HepG2 (cell line): ENCODE measurements around the gene ATP2A2. TPM values are rescaled to one million over a fixed set of nuclear protein-coding genes. Genes with fewer than 3 reads are reported as not detected.

Experiments used
- ATAC-seq: fragments of 200-7000 bp; cut with Tn5 transposase; 3 replicates; pipeline ENCODE4 v1.9.1; 2020; ENCODE audit warnings: mild to moderate bottlenecking, moderate library complexity
- BruUV-seq: library from RNA; stranded (reverse); fragments of 400-500 nt; replicated peaks from 2 replicates; lab custom pipeline; 2021; lab: Mats Ljungman, UMichigan
- CTCF ChIA-PET: fragments of 300-600 bp; formaldehyde crosslinking; extraction: SDS; loops from one replicate; lab custom pipeline; 2021; ENCODE audit warnings: low total read pairs, inconsistent platforms, low intra/inter-chr PET ratio; lab: Yijun Ruan, JAX
- POLR2A ChIA-PET: fragments of 350-600 bp; sonication (Branson Sonifier 250); formaldehyde crosslinking; loops from one replicate; lab custom pipeline; 2020; ENCODE audit warnings: antibody characterized with exemption, inconsistent platforms; lab: Yijun Ruan, JAX
- DNase-seq: peaks from one replicate; pipeline ENCODE4 v3.0.0-alpha.2; 2015; ENCODE audit warnings: low spot score
- FAIRE-seq: peaks from 3 replicates; lab custom pipeline; 2011; peaks lifted over from hg19 to GRCh38; lab: Jason Lieb, UNC
- H2AFZ ChIP-seq: one replicate; pipeline ENCODE4 v1.6.1; 2011; ENCODE audit warnings: low read length, inconsistent platforms
- H3K27ac ChIP-seq: fragments of 300-600 bp; 3 replicates; pipeline ENCODE4 v1.8.0; 2011; ENCODE audit warnings: mixed run types, mild to moderate bottlenecking, mixed read lengths, low read length, inconsistent platforms; ENCODE audit not compliant: insufficient read depth; ENCODE audit errors: extremely low read length
- H3K27me3 ChIP-seq, 2 experiments: fragments of 200-600 bp in 1 of 2; 2 replicates in 1 of 2; 3 replicates in 1 of 2; pipeline versions ENCODE4 v1.6.0 to v1.8.0; 2011; ENCODE audit warnings: low read length in 2 of 2, mild to moderate bottlenecking in 2 of 2, moderate library complexity in 2 of 2, inconsistent platforms in 1 of 2; ENCODE audit not compliant: insufficient read depth in 2 of 2, control insufficient read depth in 1 of 2
- H3K36me3 ChIP-seq, 2 experiments: fragments of 200-600 bp in 1 of 2; replicated peaks in 1 of 2; 2 replicates in 1 of 2; 3 replicates in 1 of 2; pipeline versions ENCODE4 v1.5.1 to v1.8.0; 2011; ENCODE audit warnings: low read length in 2 of 2, inconsistent platforms in 1 of 2; ENCODE audit not compliant: insufficient read depth in 2 of 2, control insufficient read depth in 1 of 2
- H3K4me1 ChIP-seq: 2 replicates; pipeline ENCODE4 v1.5.1; 2012; ENCODE audit warnings: low read length, inconsistent platforms; ENCODE audit not compliant: insufficient read depth
- H3K4me2 ChIP-seq: 2 replicates; pipeline ENCODE4 v1.6.0; 2011; ENCODE audit warnings: low read depth, low read length, inconsistent platforms
- H3K4me3 ChIP-seq, 3 experiments: fragments of 200-600 bp in 1 of 3; sonication (generic), shearing (Covaris generic) in 1 of 3; replicated peaks in 1 of 3; 2 replicates each; pipeline ENCODE4 v1.5.1; 2011 to 2016; ENCODE audit warnings: low read length in 3 of 3, inconsistent platforms in 2 of 3, low read depth in 2 of 3, mild to moderate bottlenecking in 2 of 3, control low read depth in 1 of 3, mixed read lengths in 1 of 3; ENCODE audit not compliant: insufficient read depth in 1 of 3
- H3K79me2 ChIP-seq: one replicate; pipeline ENCODE4 v1.6.1; 2011; ENCODE audit warnings: low read length, inconsistent platforms; ENCODE audit not compliant: insufficient read depth
- H3K9ac ChIP-seq: 2 replicates; pipeline ENCODE4 v1.6.0; 2011; ENCODE audit warnings: mild to moderate bottlenecking, low read depth, low read length, inconsistent platforms; ENCODE audit not compliant: insufficient read depth
- H3K9me3 ChIP-seq: 2 replicates; pipeline ENCODE4 v1.5.1; 2012; ENCODE audit warnings: mild to moderate bottlenecking, low read length
- H4K20me1 ChIP-seq: 2 replicates; pipeline ENCODE4 v1.6.0; 2011; ENCODE audit warnings: inconsistent platforms, mild to moderate bottlenecking, low read length, moderate library complexity; ENCODE audit not compliant: insufficient read depth
- CEBPZ ChIP-seq: IDR thresholded peaks from 2 replicates; pipeline ENCODE4 v1.6.1; 2012; ENCODE audit warnings: low read length, improper control_type of control experiment
- ELF3 ChIP-seq: IDR thresholded peaks from 2 replicates; pipeline ENCODE4 v1.6.1; 2016; ENCODE audit warnings: missing genetic modification reagents, missing compliant biosample characterization
- HOXA5 ChIP-seq: sonication (generic); formaldehyde crosslinking; IDR thresholded peaks from 2 replicates; pipeline ENCODE4 v1.4.0; 2020; ENCODE audit warnings: missing genetic modification reagents
- KLF6 ChIP-seq: IDR thresholded peaks from 2 replicates; pipeline ENCODE4 v1.8.0; 2016; ENCODE audit warnings: missing biosample characterization, missing genetic modification reagents
- RELA ChIP-seq: sonication (generic); formaldehyde crosslinking; IDR thresholded peaks from 2 replicates; pipeline ENCODE4 v1.4.0; 2020; ENCODE audit warnings: missing genetic modification reagents
- SPEN ChIP-seq: sonication (generic); formaldehyde crosslinking; IDR thresholded peaks from 2 replicates; pipeline ENCODE4 v1.5.1; 2020; ENCODE audit warnings: low read depth, mild to moderate bottlenecking, missing genetic modification reagents
- ZBTB33 ChIP-seq: sonication (generic); formaldehyde crosslinking; IDR thresholded peaks from 2 replicates; pipeline ENCODE4 v1.4.0; 2020; ENCODE audit warnings: missing genetic modification reagents
- ZEB1 ChIP-seq: IDR thresholded peaks from 2 replicates; pipeline ENCODE4 v1.6.1; 2012; ENCODE audit warnings: mild to moderate bottlenecking, low read depth, inconsistent platforms; ENCODE audit not compliant: insufficient replicate concordance
- WGBS: methylation state at CpG from one replicate; pipeline ENCODE4 v1.1.6; 2017; ENCODE audit warnings: low lambda C conversion rate; 5-methylcytosine and 5-hydroxymethylcytosine counted together
- in situ Hi-C: cut with HindIII; loops from 2 replicates; pipeline ENCODE4 v1.10.0; 2017; ENCODE audit warnings: low pct_unique_long_range_greater_than_20kb; ENCODE audit not compliant: extremely low pct_ligation_motif_present
- intact Hi-C: fragments of 100-400 bp; cut with micrococcal nuclease; formaldehyde crosslinking; loops from one replicate; pipeline ENCODE4 v1.10.0; 2022; ENCODE audit not compliant: unreplicated experiment
- polyA plus RNA-seq, 8 experiments: library from polyadenylated mRNA; depleted of rRNA in 3 of 8; stranded (reverse) in 7 of 8; unstranded in 1 of 8; fragments of >200 nt; fragmentation: Illumina TruSeq in 4 of 8; extraction: Trizol in 4 of 8; gene quantifications; 2 replicates each; pipeline versions ENCODE4 v1.2.1 to v1.2.3, GENCODE V29; 2011 to 2016; ENCODE audit warnings: low read depth in 4 of 8, missing spikeins in 1 of 8, mixed read lengths in 1 of 8; ENCODE audit not compliant: insufficient read depth in 1 of 8
- total RNA-seq, 5 experiments: library from RNA; depleted of rRNA; stranded (reverse); fragments of >200 nt; fragmentation: Illumina TruSeq; extraction: Trizol; gene quantifications; 2 replicates each; pipeline ENCODE4 v1.2.3, GENCODE V29; 2016; ENCODE audit warnings: low read depth in 1 of 5

Gene ATP2A2
- total and polyA plus RNA-seq, 2 of the 13 experiments (the other 11 are each of a cell fraction or from before 2014, with no cell fraction given) = 35.4 to 85.5 TPM

GRCh38 chr12:110256780-110257431 lies 24.1 kb upstream of the ATP2A2 start (continued):
- no peak for TF ChIP-seq CEBPZ
- TF ChIP-seq SPEN = no peak
- TF ChIP-seq ELF3 = peak; percentile 26; the same call in 1 of the 2 replicates
- TF ChIP-seq HOXA5 (CRISPR knock-in tag) = no peak
- no peak for TF ChIP-seq RELA (CRISPR knock-in tag)
- TF ChIP-seq KLF6 (CRISPR knock-in tag) = no peak

GRCh38 chr12:110258466-110258865 lies 22.6 kb upstream of the ATP2A2 start:
- POLR2A ChIA-PET = interaction anchor here (1.0 to 1.1 kb wide), 2 partner anchors 11 kb away, joined by 3 to 5 read pairs; no protein-coding TSS in a partner anchor
- CTCF ChIA-PET = no interaction called here
- no peak overlapping the region for H3K4me2 ChIP-seq

More at GRCh38 chr12:110258466-110258865, 22.6 kb upstream of the ATP2A2 start:
- Histone ChIP-seq H3K9ac (no peak overlapping the region), H3K4me1 (peaks cover 65% of the 10 kb centered on the region), H3K4me3 (no peak overlapping the region), H4K20me1 (no peaks in the 10 kb centered on the region), H3K36me3 (no peaks in the 10 kb centered on the region), H3K27me3 (no peaks in the 10 kb centered on the region), H3K27ac (no peak overlapping the region), H3K9me3 (no peaks in the 10 kb centered on the region), H3K79me2 (no peaks in the 10 kb centered on the region), H2AFZ (no peak overlapping the region)
- DNase-seq (no peak), ATAC-seq (no peak), FAIRE-seq (no peak)
- WGBS = 64% methylated on average over 12 of the region's 12 CpGs
- no TSS peak for BruUV-seq
- TF ChIP-seq ZBTB33 (CRISPR knock-in tag) (0 out of 2 replicates have a peak, but pooled peaks have one; percentile 25), ZEB1 (no peak)
- in situ Hi-C loops = no loop called here
- intact Hi-C loops = no loop called here
